AG10803 (cell line): ENCODE results near the gene CAMK4.
"Not testable (repeated sequence)": the region's sequence is repeated elsewhere in the genome, so short reads cannot be mapped to it uniquely, and the experiment has no call there.

Experiments used
- DNase-seq: peaks from one replicate; pipeline ENCODE4 v3.0.0; 2010; ENCODE audit warnings: low read depth
- H3K4me3 ChIP-seq: 2 replicates; pipeline ENCODE4 v1.5.1; 2011; ENCODE audit warnings: mild to moderate bottlenecking, low read length, control low read depth
- TF ChIP-seq, protein P1 (sequence below): conservative IDR thresholded peaks from 2 replicates; pipeline ENCODE4 v1.5.1; 2011; ENCODE audit warnings: mild to moderate bottlenecking, low read length, control low read depth, inconsistent platforms

CAMK4 gene

DNA sequence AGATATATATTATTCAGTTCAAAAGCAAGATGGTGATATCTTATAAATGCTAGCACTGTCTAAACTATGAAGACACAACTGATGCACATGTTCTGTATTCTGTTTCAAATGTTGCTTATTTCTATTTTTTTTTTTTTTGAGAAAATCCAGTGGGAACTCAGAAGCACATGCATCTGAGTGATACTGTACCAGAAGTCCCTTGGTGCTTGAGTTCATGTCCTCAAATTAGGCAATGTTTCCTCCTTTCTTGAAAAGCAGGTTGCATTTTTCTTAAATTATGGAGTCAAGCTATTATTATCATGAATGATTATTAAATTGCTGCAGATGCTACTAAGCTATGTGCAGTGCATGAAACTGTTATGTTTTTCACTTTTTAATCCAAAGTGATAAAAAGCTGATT is 70.4 kb downstream of the CAMK4 start:
- DNase-seq: no peak
- no peak overlapping the region for H3K4me3 ChIP-seq
- TF ChIP-seq, protein P1, sequence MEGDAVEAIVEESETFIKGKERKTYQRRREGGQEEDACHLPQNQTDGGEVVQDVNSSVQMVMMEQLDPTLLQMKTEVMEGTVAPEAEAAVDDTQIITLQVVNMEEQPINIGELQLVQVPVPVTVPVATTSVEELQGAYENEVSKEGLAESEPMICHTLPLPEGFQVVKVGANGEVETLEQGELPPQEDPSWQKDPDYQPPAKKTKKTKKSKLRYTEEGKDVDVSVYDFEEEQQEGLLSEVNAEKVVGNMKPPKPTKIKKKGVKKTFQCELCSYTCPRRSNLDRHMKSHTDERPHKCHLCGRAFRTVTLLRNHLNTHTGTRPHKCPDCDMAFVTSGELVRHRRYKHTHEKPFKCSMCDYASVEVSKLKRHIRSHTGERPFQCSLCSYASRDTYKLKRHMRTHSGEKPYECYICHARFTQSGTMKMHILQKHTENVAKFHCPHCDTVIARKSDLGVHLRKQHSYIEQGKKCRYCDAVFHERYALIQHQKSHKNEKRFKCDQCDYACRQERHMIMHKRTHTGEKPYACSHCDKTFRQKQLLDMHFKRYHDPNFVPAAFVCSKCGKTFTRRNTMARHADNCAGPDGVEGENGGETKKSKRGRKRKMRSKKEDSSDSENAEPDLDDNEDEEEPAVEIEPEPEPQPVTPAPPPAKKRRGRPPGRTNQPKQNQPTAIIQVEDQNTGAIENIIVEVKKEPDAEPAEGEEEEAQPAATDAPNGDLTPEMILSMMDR: no peak

DNA sequence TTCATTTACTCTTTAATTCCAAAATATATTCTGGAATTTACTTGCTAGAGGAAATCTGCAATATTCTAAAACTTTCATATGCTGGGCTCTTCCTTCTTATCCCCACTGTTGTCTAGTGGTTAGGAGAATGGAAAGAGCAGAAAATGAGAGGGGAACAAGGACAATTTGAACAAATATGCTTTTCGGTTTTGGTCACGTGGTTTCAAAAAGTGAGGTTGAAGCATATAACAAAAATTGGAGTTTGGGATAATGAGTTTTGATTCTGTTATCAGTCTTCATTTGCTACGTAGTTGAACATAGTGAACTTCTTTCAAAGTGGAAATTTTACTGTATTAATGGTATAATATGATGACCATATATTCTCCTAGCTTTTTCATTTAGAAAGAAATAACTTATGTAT is 71.5 kb downstream of the CAMK4 start:
- H3K4me3 ChIP-seq: no peak overlapping the region
- no peak for DNase-seq
- TF ChIP-seq, protein P1: no peak

- H3K4me3 ChIP-seq: no peak overlapping the region
- TF ChIP-seq, protein P1: no peak
- no peak for DNase-seq
Observed at GRCh38 chr5:111296570-111296969, 72.4 kb downstream of the CAMK4 start.

DNA sequence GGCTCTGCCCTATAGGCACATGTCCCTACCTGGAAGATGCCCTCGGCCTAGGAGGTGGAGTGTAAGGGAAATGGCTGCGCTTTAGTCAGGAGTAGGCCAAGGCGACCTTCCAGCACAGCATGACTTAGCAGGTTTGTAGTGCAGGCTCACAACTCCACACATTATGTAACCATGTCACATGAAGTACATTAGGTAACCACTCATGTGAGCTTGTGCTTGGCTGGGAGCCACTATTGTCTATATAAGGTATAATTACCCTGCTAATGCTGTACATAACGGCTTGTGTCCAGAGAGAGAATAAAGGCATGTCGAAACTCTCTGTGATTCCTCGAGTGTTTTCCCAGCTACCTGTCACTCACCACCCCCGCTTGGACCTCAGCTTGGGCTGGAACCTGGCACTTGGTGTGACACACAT is 74.9 kb downstream of the CAMK4 start:
- DNase-seq: peak; percentile 0
- H3K4me3 ChIP-seq: no peak overlapping the region
- TF ChIP-seq, protein P1: no peak

- no peak for DNase-seq
- TF ChIP-seq, protein P1: no peak
- no peak overlapping the region for H3K4me3 ChIP-seq
Observed at GRCh38 chr5:111299831-111300432, 75.7 kb downstream of the CAMK4 start.

DNA sequence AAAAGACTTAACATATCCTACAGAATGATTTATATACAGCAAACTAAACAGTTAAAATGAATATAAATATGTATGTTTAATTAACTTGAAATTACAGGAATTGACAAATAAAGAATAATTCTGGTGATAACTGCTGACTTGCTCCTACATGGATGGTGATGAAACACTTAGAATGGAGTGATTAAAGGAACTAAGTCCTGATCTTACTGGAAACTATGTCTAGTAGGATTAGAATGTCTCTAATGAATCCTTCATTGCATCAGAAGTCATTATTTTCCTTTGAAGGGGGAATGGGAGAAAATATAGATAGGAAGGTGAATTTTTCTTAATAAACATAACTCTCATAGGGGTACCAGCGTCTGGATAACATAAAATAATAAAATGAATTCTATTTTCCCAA is 77.1 kb downstream of the CAMK4 start:
- H3K4me3 ChIP-seq: no peak overlapping the region
- TF ChIP-seq, protein P1: no peak
- no peak for DNase-seq

DNA sequence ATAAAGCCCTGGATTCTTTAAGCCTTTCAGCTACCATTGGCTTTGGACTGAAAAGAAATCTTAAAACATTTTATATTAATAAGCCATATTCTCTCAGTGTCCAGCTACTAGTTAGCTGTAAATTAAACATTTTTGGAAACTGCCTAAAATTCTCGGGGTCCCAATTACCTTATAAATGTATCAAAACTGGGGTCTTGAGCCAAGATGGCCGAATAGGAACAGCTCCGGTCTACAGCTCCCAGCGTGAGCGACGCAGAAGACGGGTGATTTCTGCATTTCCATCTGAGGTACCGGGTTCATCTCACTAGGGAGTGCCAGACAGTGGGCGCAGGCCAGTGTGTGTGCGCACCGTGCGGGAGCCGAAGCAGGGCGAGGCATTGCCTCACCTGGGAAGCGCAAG is 77.9 kb downstream of the CAMK4 start:
- DNase-seq, H3K4me3 ChIP-seq: not testable (repeated sequence)

- TF ChIP-seq, protein P1: no peak
- no peak for DNase-seq
- no peak overlapping the region for H3K4me3 ChIP-seq
Observed at GRCh38 chr5:111308951-111309350, 84.8 kb downstream of the CAMK4 start.
